DOHH2 (cell line): Measurements from ENCODE around the gene CPA2.

Experiments
- EZH2phosphoT487 ChIP-seq: fragments of 200-600 bp; sonication (generic); IDR thresholded peaks from 2 replicates; pipeline ENCODE4 v1.6.1; 2017; ENCODE audit warnings: borderline replicate concordance, mild to moderate bottlenecking, antibody characterized with exemption, low read length, moderate library complexity, mixed read lengths
- TF ChIP-seq, protein P1 (sequence below): fragments of 200-600 bp; sonication (generic); IDR thresholded peaks from one replicate; pipeline ENCODE4 v1.5.1; 2014; ENCODE audit warnings: antibody characterized with exemption, mild to moderate bottlenecking, low read depth, low read length; ENCODE audit not compliant: poor library complexity, severe bottlenecking

DNA sequence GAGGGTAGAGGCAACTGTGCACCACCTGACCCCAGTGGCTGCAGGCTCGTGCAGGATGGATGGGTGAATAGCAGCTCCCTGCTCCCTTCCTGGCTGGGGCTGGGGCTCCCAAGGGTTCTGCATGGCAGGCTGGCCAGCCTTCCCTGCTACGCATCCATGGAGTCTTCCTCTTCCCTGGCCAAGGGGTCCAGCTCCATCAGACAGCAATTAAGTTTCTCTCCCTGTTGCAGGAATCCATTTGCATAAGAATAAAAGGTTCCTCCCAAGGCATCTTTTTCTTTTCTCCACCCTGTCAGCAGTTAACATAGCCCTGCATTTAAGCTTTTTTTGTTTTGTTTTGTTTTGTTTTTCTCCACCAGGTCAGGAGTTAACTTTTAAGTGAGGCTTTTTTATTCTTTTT, 10.0 kb upstream of the CPA2 start:
- TF ChIP-seq, protein P1, sequence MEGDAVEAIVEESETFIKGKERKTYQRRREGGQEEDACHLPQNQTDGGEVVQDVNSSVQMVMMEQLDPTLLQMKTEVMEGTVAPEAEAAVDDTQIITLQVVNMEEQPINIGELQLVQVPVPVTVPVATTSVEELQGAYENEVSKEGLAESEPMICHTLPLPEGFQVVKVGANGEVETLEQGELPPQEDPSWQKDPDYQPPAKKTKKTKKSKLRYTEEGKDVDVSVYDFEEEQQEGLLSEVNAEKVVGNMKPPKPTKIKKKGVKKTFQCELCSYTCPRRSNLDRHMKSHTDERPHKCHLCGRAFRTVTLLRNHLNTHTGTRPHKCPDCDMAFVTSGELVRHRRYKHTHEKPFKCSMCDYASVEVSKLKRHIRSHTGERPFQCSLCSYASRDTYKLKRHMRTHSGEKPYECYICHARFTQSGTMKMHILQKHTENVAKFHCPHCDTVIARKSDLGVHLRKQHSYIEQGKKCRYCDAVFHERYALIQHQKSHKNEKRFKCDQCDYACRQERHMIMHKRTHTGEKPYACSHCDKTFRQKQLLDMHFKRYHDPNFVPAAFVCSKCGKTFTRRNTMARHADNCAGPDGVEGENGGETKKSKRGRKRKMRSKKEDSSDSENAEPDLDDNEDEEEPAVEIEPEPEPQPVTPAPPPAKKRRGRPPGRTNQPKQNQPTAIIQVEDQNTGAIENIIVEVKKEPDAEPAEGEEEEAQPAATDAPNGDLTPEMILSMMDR: no peak
- TF ChIP-seq EZH2phosphoT487: no peak
